GM04503 (cell line): ENCODE results near the gene LPIN1.

ENCODE experiments used
- DNase-seq: peaks from one replicate; pipeline ENCODE4 v3.0.0-alpha.2; 2012; ENCODE audit warnings: low read depth

LPIN1 gene

GRCh38 chr2:11784747-11785610, 38.5 kb downstream of the LPIN1 start:
- DNase-seq: no peak

- no peak for DNase-seq
Measured at GRCh38 chr2:11785611-11785940, 39.1 kb downstream of the LPIN1 start.

GRCh38 chr2:11786191-11786590, 39.8 kb downstream of the LPIN1 start:
- DNase-seq: no peak

- DNase-seq: no peak
Measured at GRCh38 chr2:11786592-11786991, 40.2 kb downstream of the LPIN1 start.

- DNase-seq: no peak
Measured at GRCh38 chr2:11787991-11788390, 41.6 kb downstream of the LPIN1 start.

- no peak for DNase-seq
Measured at GRCh38 chr2:11788461-11789124, 42.2 kb downstream of the LPIN1 start.

GRCh38 chr2:11789243-11789642, 42.8 kb downstream of the LPIN1 start:
- no peak for DNase-seq

GRCh38 chr2:11790228-11790627, 43.8 kb downstream of the LPIN1 start:
- DNase-seq: no peak

- peak; percentile 32 for DNase-seq
Measured at GRCh38 chr2:11795590-11795989, 49.2 kb downstream of the LPIN1 start.

GRCh38 chr2:11796190-11797171, 50.0 kb downstream of the LPIN1 start:
- DNase-seq: peak; percentile 89

GRCh38 chr2:11797846-11798245, 51.4 kb downstream of the LPIN1 start:
- DNase-seq: no peak

- no peak for DNase-seq
Measured at GRCh38 chr2:11798701-11799435, 52.4 kb downstream of the LPIN1 start.

- no peak for DNase-seq
Measured at GRCh38 chr2:11799826-11800225, 53.4 kb downstream of the LPIN1 start.

- DNase-seq: no peak
Measured at GRCh38 chr2:11802782-11803191, 56.4 kb downstream of the LPIN1 start.

GRCh38 chr2:11805024-11805423, 58.6 kb downstream of the LPIN1 start:
- no peak for DNase-seq

- no peak for DNase-seq
Measured at GRCh38 chr2:11805920-11806319, 59.5 kb downstream of the LPIN1 start.

GRCh38 chr2:11807156-11808015, 61.0 kb downstream of the LPIN1 start:
- no peak for DNase-seq

GRCh38 chr2:11808016-11808400, 61.6 kb downstream of the LPIN1 start:
- DNase-seq: no peak

GRCh38 chr2:11809586-11810236, 63.3 kb downstream of the LPIN1 start:
- DNase-seq: no peak
